Melanocyte of skin (primary cell): ENCODE data around the gene LCE1F. TPM values are rescaled to one million over a fixed set of nuclear protein-coding genes. Genes with fewer than 3 reads are reported as not detected.

Experiments
- total RNA-seq, 2 donors: library from RNA; depleted of rRNA; stranded (reverse); fragments of >200 nt; gene quantifications; 2 replicates each; pipeline ENCODE4 v1.2.3, GENCODE V29; 2012

The LCE1F gene, protein sequence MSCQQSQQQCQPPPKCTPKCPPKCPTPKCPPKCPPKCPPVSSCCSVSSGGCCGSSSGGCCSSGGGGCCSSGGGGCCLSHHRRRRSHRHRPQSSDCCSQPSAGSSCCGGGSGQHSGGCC
- total RNA-seq: not detected

DNA sequence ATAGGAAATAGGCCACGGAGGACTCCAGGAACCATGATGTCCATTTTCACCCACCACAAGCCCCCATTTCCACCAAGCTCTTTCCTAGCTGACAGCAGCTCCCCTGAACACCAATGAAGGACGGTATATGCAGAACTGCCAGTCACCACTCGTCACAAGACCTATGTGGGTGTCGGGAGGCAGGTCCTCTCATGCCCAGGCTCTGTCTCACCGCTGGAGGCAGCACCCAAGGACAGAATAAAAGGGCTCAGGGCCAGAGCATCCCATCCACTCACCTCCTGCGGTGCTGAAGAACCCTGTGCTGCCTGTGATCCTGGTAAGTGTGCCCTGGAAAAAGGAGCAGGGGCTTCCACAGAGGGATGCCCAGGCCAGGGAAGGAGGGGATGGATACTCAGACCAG, at the start of gene LCE1F:
Gene LCE1F (plus strand): TSS at position 266 of the 400 bp plus-strand sequence. CDS start 1,232 bp downstream, outside the sequence.

DNA sequence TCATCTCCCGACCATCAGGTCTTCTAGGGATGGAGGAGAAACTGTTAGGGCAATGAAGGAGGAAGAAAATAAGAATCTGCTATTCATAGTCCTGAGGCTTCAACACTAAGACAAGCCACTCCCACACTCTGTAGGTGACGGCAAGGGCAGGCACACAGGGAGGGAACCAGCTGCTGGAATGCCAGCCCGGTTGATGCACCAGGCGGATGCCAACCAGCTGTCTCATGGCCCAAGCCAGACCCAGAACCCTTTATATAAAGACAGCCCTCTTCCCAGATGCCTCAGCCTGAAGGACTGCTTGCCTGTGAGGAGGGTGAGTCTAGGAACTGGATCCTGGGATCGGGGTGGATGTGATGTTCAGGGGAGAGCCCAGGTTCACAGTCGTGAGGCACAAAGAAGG, 17.2 kb upstream of the LCE1F start, which contains the start of gene KPRP:
Gene KPRP (plus strand): TSS at position 279 of the 400 bp plus-strand sequence. CDS start 1,564 bp downstream, outside the sequence.

DNA sequence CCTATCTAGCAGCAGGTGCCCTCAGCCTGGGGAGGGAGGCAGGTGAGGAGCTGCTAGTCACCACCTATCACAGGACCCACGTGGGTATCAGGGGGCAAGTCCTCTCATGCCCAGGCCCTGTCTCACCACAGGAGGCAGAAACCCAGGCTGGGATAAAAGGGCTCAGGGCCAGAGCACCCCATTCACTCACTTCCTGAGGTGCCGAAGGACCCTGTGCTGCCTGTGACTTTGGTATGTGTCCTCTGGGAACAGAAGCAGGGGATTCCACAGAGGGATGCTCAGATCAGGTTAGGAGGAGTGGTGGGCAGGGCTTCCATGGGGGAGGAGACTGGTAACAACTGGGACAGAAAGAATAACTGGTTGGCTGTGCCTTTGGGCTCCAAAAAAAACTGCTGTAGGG, 11.1 kb downstream of the LCE1F start, which contains the start of gene LCE1E:
Gene LCE1E (plus strand): TSS at position 181 of the 400 bp plus-strand sequence. CDS start 1,043 bp downstream, outside the sequence.

DNA sequence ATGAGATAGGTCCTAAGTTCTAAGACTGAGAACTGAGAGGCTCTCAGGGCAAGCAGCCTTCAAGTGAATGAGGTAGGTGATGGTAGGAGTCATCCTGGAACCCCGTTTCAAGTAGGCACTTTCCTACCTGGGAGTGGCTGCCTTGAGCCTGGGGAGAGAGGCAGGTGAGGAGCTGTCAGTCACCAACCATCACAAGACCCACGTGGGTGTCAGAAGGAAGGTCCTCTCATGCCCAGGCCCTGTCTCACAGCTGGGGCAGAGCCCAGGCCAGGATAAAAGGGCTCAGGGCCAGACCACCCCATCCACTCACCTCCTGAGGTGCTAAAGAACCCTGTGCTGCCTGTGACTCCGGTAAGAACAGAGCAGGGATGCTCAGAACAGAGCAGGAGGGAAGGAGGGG, 21.5 kb downstream of the LCE1F start, which contains the start of gene LCE1D:
Gene LCE1D (plus strand): TSS at position 301 of the 400 bp plus-strand sequence. CDS start 1,074 bp downstream, outside the sequence.

DNA sequence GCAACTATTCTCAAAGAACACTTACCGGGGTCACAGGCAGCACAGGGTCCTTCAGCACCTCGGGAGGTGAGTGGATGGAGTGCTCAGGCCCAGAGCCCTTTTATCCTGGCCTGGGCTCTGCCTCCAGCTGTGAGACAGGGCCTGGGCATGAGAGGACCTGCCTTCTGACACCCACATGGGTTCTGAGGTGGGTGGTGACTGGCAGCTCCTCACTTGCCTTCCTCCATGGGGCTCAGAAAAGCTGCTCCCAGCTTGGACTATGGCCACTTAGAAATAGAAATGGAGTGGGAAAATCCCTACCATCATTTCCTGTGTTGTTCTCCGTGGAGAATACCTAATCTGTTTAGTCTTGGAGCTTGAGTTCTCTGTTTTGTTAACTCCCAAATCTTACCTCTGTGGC, 31.6 kb downstream of the LCE1F start, which contains the start of gene LCE1C:
Gene LCE1C (minus strand): TSS at position 76 of the 400 bp plus-strand sequence. CDS start 1,173 bp downstream, outside the sequence.

DNA sequence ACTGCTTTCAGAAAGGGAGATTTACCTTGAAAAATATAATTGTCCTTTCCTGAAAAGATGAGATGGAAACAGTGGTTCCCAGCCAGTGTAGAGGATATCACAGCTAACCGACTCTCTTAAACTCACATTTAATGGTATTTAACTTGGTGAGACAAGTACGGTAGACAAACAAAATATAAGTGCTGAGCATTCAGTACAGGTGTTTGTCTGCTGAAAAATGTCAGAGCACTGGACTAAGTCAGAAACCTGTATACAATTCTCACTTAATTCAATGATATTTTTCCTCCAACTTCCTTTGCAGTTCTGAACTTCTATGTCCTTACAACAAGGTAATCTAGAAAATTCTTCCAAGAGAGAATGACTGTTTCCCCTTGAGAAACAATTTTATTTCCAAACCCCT, 36.7 kb downstream of the LCE1F start, which contains the start of gene LCE1B:
Gene LCE1B (plus strand): TSS at position 301 of the 400 bp plus-strand sequence. CDS start 476 bp downstream, outside the sequence.

Other genes starting within 250 kb of the LCE1F start
- gene LCE3E, start 208.4 kb upstream of the LCE1F start, total RNA-seq: not detected
- gene LCE3D, start 194.6 kb upstream of the LCE1F start, total RNA-seq: not detected
- not detected for gene LCE3C, start 174.9 kb upstream of the LCE1F start, total RNA-seq
- not detected for gene LCE3B, start 161.3 kb upstream of the LCE1F start, total RNA-seq
- not detected for gene LCE3A, start 152.0 kb upstream of the LCE1F start, total RNA-seq
- gene LCE2D, start 111.8 kb upstream of the LCE1F start, total RNA-seq: not detected
- gene LCE2C, start 99.9 kb upstream of the LCE1F start, total RNA-seq: not detected
- gene LCE2B, start 89.0 kb upstream of the LCE1F start, total RNA-seq: not detected
- 1 to 10 TPM in 1 of 2 donors, under 1 TPM in 1; 0.69 to 1.3 TPM for gene LCE2A, start 76.8 kb upstream of the LCE1F start, total RNA-seq
- not detected for gene LCE4A, start 67.0 kb upstream of the LCE1F start, total RNA-seq
- not detected for gene KPRP, start 17.1 kb upstream of the LCE1F start, total RNA-seq
- not detected for gene LCE1E, start 11.1 kb downstream of the LCE1F start, total RNA-seq
- not detected for gene LCE1D, start 21.6 kb downstream of the LCE1F start, total RNA-seq
- gene LCE1C, start 31.5 kb downstream of the LCE1F start, total RNA-seq: not detected
- not detected for gene LCE1B, start 36.8 kb downstream of the LCE1F start, total RNA-seq
- not detected for gene LCE1A, start 52.3 kb downstream of the LCE1F start, total RNA-seq
- gene LCE6A, start 67.7 kb downstream of the LCE1F start, total RNA-seq: not detected
- not detected for gene LCE7A, start 84.9 kb downstream of the LCE1F start, total RNA-seq
- gene SMCP, start 103.2 kb downstream of the LCE1F start, total RNA-seq: not detected
- gene IVL, start 133.4 kb downstream of the LCE1F start, total RNA-seq: not detected
- gene SPRR5, start 172.1 kb downstream of the LCE1F start, total RNA-seq: not detected
- not detected for gene SPRR4, start 195.5 kb downstream of the LCE1F start, total RNA-seq
- not detected for gene SPRR1A, start 208.9 kb downstream of the LCE1F start, total RNA-seq
- under 1 TPM in 1 of 2 donors, not detected in 1; 0.34 TPM for gene SPRR3, start 226.6 kb downstream of the LCE1F start, total RNA-seq